K562 (cell line): Measurements from ENCODE around the gene YLPM1. TPM values are rescaled to one million over a fixed set of nuclear protein-coding genes. Genes with fewer than 3 reads are reported as not detected.

Experiments
- ATAC-seq: fragments of 200-7000 bp; cut with Tn5 transposase; 3 replicates; pipeline ENCODE4 v1.9.1; 2020; ENCODE audit warnings: moderate library complexity
- BruUV-seq: library from RNA; stranded (reverse); fragments of 400-500 nt; replicated peaks from 2 replicates; lab custom pipeline; 2021; lab: Mats Ljungman, UMichigan
- CTCF ChIA-PET: fragments of 300-600 bp; formaldehyde crosslinking; extraction: SDS; loops from one replicate; lab custom pipeline; 2021; ENCODE audit warnings: low intra/inter-chr PET ratio; lab: Yijun Ruan, JAX
- POLR2A ChIA-PET: fragments of 300-600, 350-650 bp; sonication (Branson Sonifier 250); formaldehyde crosslinking; extraction: SDS; loops from one replicate; lab custom pipeline; 2021; ENCODE audit warnings: antibody characterized with exemption, inconsistent platforms; lab: Yijun Ruan, JAX
- DNase-seq, 4 experiments: peaks; one replicate each; pipeline versions ENCODE4 v3.0.0 to v3.0.0-alpha.2; 2011 to 2018; ENCODE audit warnings: low spot score in 3 of 4, mixed read lengths in 3 of 4; ENCODE audit errors: extremely low read depth in 1 of 4
- FAIRE-seq: peaks from 2 replicates; lab custom pipeline; 2011; peaks lifted over from hg19 to GRCh38; lab: Jason Lieb, UNC
- H2AFZ ChIP-seq: 2 replicates; pipeline ENCODE4 v1.6.0; 2011; ENCODE audit warnings: low read depth, low read length, control low read depth, inconsistent platforms
- H3K27ac ChIP-seq: fragments of 200-600 bp; 3 replicates; pipeline ENCODE4 v1.8.0; 2011; ENCODE audit warnings: low read depth, mild to moderate bottlenecking, control low read depth, inconsistent platforms, low read length, moderate library complexity, mixed read lengths; ENCODE audit errors: extremely low read depth
- H3K27me3 ChIP-seq, 2 experiments: fragments of 300-600 bp in 1 of 2; 2 replicates in 1 of 2; 3 replicates in 1 of 2; pipeline versions ENCODE4 v1.6.0 to v1.8.0; 2011; ENCODE audit warnings: inconsistent platforms in 2 of 2, low read length in 2 of 2, mild to moderate bottlenecking in 1 of 2, mixed read lengths in 1 of 2, moderate library complexity in 1 of 2; ENCODE audit not compliant: control insufficient read depth in 2 of 2, insufficient read depth in 2 of 2
- H3K36me3 ChIP-seq: fragments of 300-600 bp; 3 replicates; pipeline ENCODE4 v1.8.0; 2011; ENCODE audit warnings: mild to moderate bottlenecking, low read length, inconsistent platforms; ENCODE audit not compliant: control insufficient read depth, insufficient read depth
- H3K4me1 ChIP-seq, 2 experiments: fragments of 200-600 bp in 1 of 2; replicated peaks in 1 of 2; 2 replicates in 1 of 2; 3 replicates in 1 of 2; pipeline versions ENCODE4 v1.5.1 to v1.8.0; 2011; ENCODE audit warnings: inconsistent platforms in 2 of 2, low read length in 2 of 2, mild to moderate bottlenecking in 1 of 2, mixed read lengths in 1 of 2, moderate library complexity in 1 of 2; ENCODE audit not compliant: control insufficient read depth in 2 of 2, insufficient read depth in 2 of 2
- H3K4me2 ChIP-seq: 2 replicates; pipeline ENCODE4 v1.6.1; 2011; ENCODE audit warnings: low read length, control low read depth, inconsistent platforms, mixed read lengths; ENCODE audit not compliant: insufficient read depth
- H3K4me3 ChIP-seq: fragments of 200-600 bp; sonication (generic), shearing (Covaris generic); 2 replicates; pipeline ENCODE4 v1.5.1; 2016; ENCODE audit warnings: control low read depth, inconsistent platforms
- H3K79me2 ChIP-seq: fragments of 200-600 bp; 3 replicates; pipeline ENCODE4 v1.8.0; 2011; ENCODE audit warnings: low read length, inconsistent platforms; ENCODE audit not compliant: control insufficient read depth, insufficient read depth
- H3K9ac ChIP-seq, 2 experiments: 2 replicates each; pipeline versions ENCODE4 v1.6.0 to v1.6.1; 2011; ENCODE audit warnings: low read depth in 2 of 2, low read length in 2 of 2, control low read depth in 1 of 2, inconsistent platforms in 1 of 2, mild to moderate bottlenecking in 1 of 2, mixed read lengths in 1 of 2; ENCODE audit not compliant: insufficient read depth in 1 of 2
- H3K9me1 ChIP-seq: one replicate; pipeline ENCODE4 v1.6.0; 2011; ENCODE audit warnings: inconsistent platforms, mild to moderate bottlenecking, low read length, moderate library complexity; ENCODE audit not compliant: control insufficient read depth, insufficient read depth
- H3K9me3 ChIP-seq: replicated peaks from 2 replicates; pipeline ENCODE4 v1.5.1; 2011; ENCODE audit warnings: low read depth, low read length, inconsistent platforms; ENCODE audit not compliant: control insufficient read depth, insufficient read depth
- H4K20me1 ChIP-seq: replicated peaks from 2 replicates; pipeline ENCODE4 v1.6.1; 2011; ENCODE audit warnings: low read length, inconsistent platforms, mixed read lengths; ENCODE audit not compliant: control insufficient read depth, insufficient read depth
- CEBPG ChIP-seq, 3 experiments: fragments of 200-800 bp in 1 of 3; sonication (Bioruptor generic) in 1 of 3; sonication (generic) in 1 of 3; formaldehyde crosslinking in 1 of 3; IDR thresholded peaks in 2 of 3; conservative IDR thresholded peaks in 1 of 3; 2 replicates each; pipeline versions ENCODE4 v1.6.1 to v1.8.0; 2016 to 2022; ENCODE audit warnings: missing compliant biosample characterization in 2 of 3, missing genetic modification characterization in 2 of 3, mild to moderate bottlenecking in 1 of 3, missing genetic modification reagents in 1 of 3
- FOXA3 ChIP-seq, 2 experiments: fragments of 450-650 bp in 1 of 2; sonication (generic) in 1 of 2; formaldehyde crosslinking; IDR thresholded peaks in 1 of 2; conservative IDR thresholded peaks in 1 of 2; 2 replicates each; pipeline versions ENCODE4 v1.4.0 to v1.8.0; 2020 to 2022; ENCODE audit warnings: mild to moderate bottlenecking in 2 of 2, missing genetic modification reagents in 1 of 2
- MLLT1 ChIP-seq, 2 experiments: fragments of 450-650 bp; IDR thresholded peaks; 2 replicates each; pipeline ENCODE4 v1.6.1; 2016
- ZNF584 ChIP-seq: fragments of 200-800 bp; sonication (Bioruptor generic); IDR thresholded peaks from 2 replicates; pipeline ENCODE4 v1.6.1; 2016; ENCODE audit warnings: low read depth, mild to moderate bottlenecking, missing genetic modification characterization, missing compliant biosample characterization
- WGBS: fragments of 100-300 bp; shearing (Covaris generic); methylation state at CpG from one replicate; pipeline ENCODE4 v1.1.6; 2016; ENCODE audit warnings: low coverage, mixed read lengths; ENCODE audit not compliant: insufficient coverage; ENCODE audit errors: missing lambda C conversion rate; 5-methylcytosine and 5-hydroxymethylcytosine counted together
- in situ Hi-C: fragments of 300-500 bp; cut with MboI; formaldehyde crosslinking; loops from 4 replicates; pipeline ENCODE4 v1.15.0; 2018; ENCODE audit warnings: inconsistent platforms, mixed read lengths
- intact Hi-C: fragments of 100-400 bp; cut with micrococcal nuclease; formaldehyde crosslinking; loops from 2 replicates; pipeline ENCODE4 v1.14.2; 2022
- polyA plus RNA-seq, 8 experiments: library from polyadenylated mRNA; depleted of rRNA in 4 of 8; stranded (reverse) in 5 of 8; unstranded in 3 of 8; fragments of >200 nt; fragmentation: Nextera tagmentation in 2 of 8; fragmentation: Illumina TruSeq in 1 of 8; extraction: Ambion mirVana in 2 of 8; extraction: Trizol in 1 of 8; gene quantifications; 2 replicates each; pipeline versions ENCODE4 v1.2.1 to v1.2.3, GENCODE V29; 2011 to 2014; ENCODE audit warnings: inconsistent platforms in 1 of 8, missing spikeins in 1 of 8
- total RNA-seq, 7 experiments: library from RNA; depleted of rRNA in 6 of 7; stranded (reverse); fragments of >200 nt in 6 of 7; fragmentation: Illumina TruSeq in 2 of 7; extraction: Trizol in 2 of 7; gene quantifications; 2 replicates each; pipeline versions ENCODE4 v1.2.1 to v1.2.3, GENCODE V29; 2011 to 2021; ENCODE audit warnings: low replicate concordance in 1 of 7

The YLPM1 gene
- total and polyA plus RNA-seq, 9 of the 15 experiments (the other 6 are each of a cell fraction or from before 2014, with no cell fraction given), result 7.2 to 32.7 (median 14.6) TPM

- H3K27ac ChIP-seq, result no peak overlapping the region
- H4K20me1 ChIP-seq, result no peaks in the 10 kb centered on the region
- no peaks in the 10 kb centered on the region for H3K27me3 ChIP-seq
- no peaks in the 10 kb centered on the region for H3K9me1 ChIP-seq
- H3K9ac ChIP-seq, result no peak overlapping the region
- POLR2A ChIA-PET, result no interaction called here
- no TSS peak for BruUV-seq
- H3K9me3 ChIP-seq, result no peaks in the 10 kb centered on the region
- H3K4me3 ChIP-seq, result no peak overlapping the region
- WGBS, result 82% methylated on average over 2 of the region's 2 CpGs
- FAIRE-seq, result no peak
- H3K36me3 ChIP-seq, result peaks cover 38% of the 10 kb centered on the region
- intact Hi-C loops (no loop called here), in situ Hi-C loops (no loop called here)
- ATAC-seq, result no peak
- CTCF ChIA-PET, result no interaction called here
- no peak for TF ChIP-seq CEBPG (CRISPR knock-in tag; IDR thresholded peaks at IDR 0.05)
- TF ChIP-seq CEBPG (tag; conservative IDR thresholded peaks at IDR 0.05 in 1 of 2, IDR thresholded peaks at IDR 0.05 in 1 of 2), result 0 out of 4 replicates have a peak, but pooled peaks of 1 of the 2 experiments have one; percentile 15
- 0 out of 2 replicates have a peak, but pooled peaks have one; percentile 58 for TF ChIP-seq ZNF584 (CRISPR knock-in tag)
- no peak for TF ChIP-seq FOXA3 (CRISPR knock-in tag; conservative IDR thresholded peaks at IDR 0.05 in 1 of 2, IDR thresholded peaks at IDR 0.05 in 1 of 2)
- no peak for TF ChIP-seq MLLT1 (IDR thresholded peaks at IDR 0.05)
- no peak overlapping the region for H2AFZ ChIP-seq
- H3K4me2 ChIP-seq, result no peak overlapping the region
- DNase-seq, result no peak
- H3K79me2 ChIP-seq, result no peaks in the 10 kb centered on the region
- no peaks in the 10 kb centered on the region; a peak in 1 of 5 replicates for H3K4me1 ChIP-seq
Observed at GRCh38 chr14:74824997-74825396, 61.9 kb downstream of the YLPM1 start.
